ENCODE results near the gene MAGEB1. TPM values are rescaled to one million over a fixed set of nuclear protein-coding genes. Genes with fewer than 3 reads are reported as not detected.

The MAGEB1 gene
- total RNA-seq (2022) (not detected in 2 replicates), Bru-seq, nascent RNA (not detected), BruChase-seq, experiment 1, labeled RNA remaining after a 6-hour chase (not detected), BruChase-seq, experiment 2, labeled RNA remaining after a 2-hour chase (not detected)
- long read RNA-seq: 0 reads

- Mint-ChIP-seq H3K4me3 (ENCODE audit: low read depth, unreplicated experiment) (no peak within 1 kb of the TSS), H3K9me3 (ENCODE audit: low read depth, unreplicated experiment) (peaks cover 2% of the 10 kb centered on the region), H3K4me1 (ENCODE audit: low read depth, unreplicated experiment) (no peaks in the 10 kb centered on the region), H3K27me3 (ENCODE audit: unreplicated experiment) (no peaks in the 10 kb centered on the region), H3K27ac (ENCODE audit: unreplicated experiment) (no peak within 1 kb of the TSS), H3K36me3 (ENCODE audit: insufficient read depth, unreplicated experiment) (no peaks in the 10 kb centered on the region)
- CTCF ChIA-PET: no interaction called here
- no peak for TF ChIP-seq CTCF (IDR thresholded peaks at IDR 0.05; ENCODE audit: unreplicated experiment)
- intact Hi-C loops (cut with micrococcal nuclease; ENCODE audit: unreplicated experiment): no loop called here
- no TSS peak for BruUV-seq (replicated peaks)
- no peak for DNase-seq
Observed at GRCh38 chrX:30246769-30247489, at the start of gene MAGEB1. MAGEB1 (plus strand) TSS chrX:30247146; CDS start chrX:30250494, 3,348 bp downstream.

- CTCF ChIA-PET: interaction anchor here (0.7 kb wide), 1 partner anchor 30 kb away, joined by 4 read pairs; the partner anchor contains the start of gene MAGEB4
- BruUV-seq (replicated peaks): no TSS peak
- H3K9me3 Mint-ChIP-seq (ENCODE audit: low read depth, unreplicated experiment): no peaks in the 10 kb centered on the region
- intact Hi-C loops (cut with micrococcal nuclease; ENCODE audit: unreplicated experiment): no loop called here
- no peaks in the 10 kb centered on the region for H3K4me1 Mint-ChIP-seq (ENCODE audit: low read depth, unreplicated experiment)
- H3K27ac Mint-ChIP-seq (ENCODE audit: unreplicated experiment): no peak overlapping the region
- TF ChIP-seq CTCF (IDR thresholded peaks at IDR 0.05; ENCODE audit: unreplicated experiment): no peak
- no peak for DNase-seq
- no peak overlapping the region for H3K4me3 Mint-ChIP-seq (ENCODE audit: low read depth, unreplicated experiment)
- H3K27me3 Mint-ChIP-seq (ENCODE audit: unreplicated experiment): no peaks in the 10 kb centered on the region
- H3K36me3 Mint-ChIP-seq (ENCODE audit: insufficient read depth, unreplicated experiment): peaks cover 5% of the 10 kb centered on the region
Observed at GRCh38 chrX:30212172-30212571, 34.8 kb upstream of the MAGEB1 start.

GRCh38 chrX:30215357-30215843 lies 31.5 kb upstream of the MAGEB1 start, which contains the start of gene MAGEB2:
MAGEB2 (plus strand) TSS chrX:30215563; CDS start chrX:30218581, 3,018 bp downstream.
- DNase-seq: no peak
- no peaks in the 10 kb centered on the region for H3K4me1 Mint-ChIP-seq (ENCODE audit: low read depth, unreplicated experiment)
- intact Hi-C loops (cut with micrococcal nuclease; ENCODE audit: unreplicated experiment): no loop called here
- peaks cover 5% of the 10 kb centered on the region for H3K36me3 Mint-ChIP-seq (ENCODE audit: insufficient read depth, unreplicated experiment)
- CTCF ChIA-PET: no interaction called here
- TF ChIP-seq CTCF (IDR thresholded peaks at IDR 0.05; ENCODE audit: unreplicated experiment): no peak
- no peak within 1 kb of the TSS for H3K4me3 Mint-ChIP-seq (ENCODE audit: low read depth, unreplicated experiment)
- no peaks in the 10 kb centered on the region for H3K9me3 Mint-ChIP-seq (ENCODE audit: low read depth, unreplicated experiment)
- no TSS peak for BruUV-seq (replicated peaks)
- H3K27me3 Mint-ChIP-seq (ENCODE audit: unreplicated experiment): no peaks in the 10 kb centered on the region
- H3K27ac Mint-ChIP-seq (ENCODE audit: unreplicated experiment): no peak within 1 kb of the TSS

- Mint-ChIP-seq H3K27ac (ENCODE audit: unreplicated experiment) (no peak overlapping the region), H3K4me3 (ENCODE audit: low read depth, unreplicated experiment) (no peak overlapping the region), H3K27me3 (ENCODE audit: unreplicated experiment) (no peaks in the 10 kb centered on the region), H3K4me1 (ENCODE audit: low read depth, unreplicated experiment) (no peaks in the 10 kb centered on the region), H3K9me3 (ENCODE audit: low read depth, unreplicated experiment) (no peaks in the 10 kb centered on the region), H3K36me3 (ENCODE audit: insufficient read depth, unreplicated experiment) (peaks cover 5% of the 10 kb centered on the region)
- no TSS peak for BruUV-seq (replicated peaks)
- intact Hi-C loops (cut with micrococcal nuclease; ENCODE audit: unreplicated experiment): no loop called here
- TF ChIP-seq CTCF (IDR thresholded peaks at IDR 0.05; ENCODE audit: unreplicated experiment): no peak
- CTCF ChIA-PET: no interaction called here
- no peak for DNase-seq
Observed at GRCh38 chrX:30217465-30217864, 29.5 kb upstream of the MAGEB1 start.
